ENCODE data around the gene LOXHD1.

LOXHD1 gene

GRCh38 chr18:46700066-46700824, 43.2 kb upstream of the LOXHD1 start:
- H3K4me3 ChIP-seq (ENCODE audit: low read depth, low read length) = no peak overlapping the region
- TF ChIP-seq MYC (IDR thresholded peaks at IDR 0.05; ENCODE audit: low read depth, low read length) (no peak), CTCF (IDR thresholded peaks at IDR 0.05; ENCODE audit: low read depth, low read length) (no peak), MAX (IDR thresholded peaks at IDR 0.05; ENCODE audit: low read depth, low read length) (no peak), POLR2A (IDR thresholded peaks at IDR 0.05; ENCODE audit: extremely low read depth, insufficient read length) (no peak)
- no peak for DNase-seq (ENCODE audit: low read depth)

DNA sequence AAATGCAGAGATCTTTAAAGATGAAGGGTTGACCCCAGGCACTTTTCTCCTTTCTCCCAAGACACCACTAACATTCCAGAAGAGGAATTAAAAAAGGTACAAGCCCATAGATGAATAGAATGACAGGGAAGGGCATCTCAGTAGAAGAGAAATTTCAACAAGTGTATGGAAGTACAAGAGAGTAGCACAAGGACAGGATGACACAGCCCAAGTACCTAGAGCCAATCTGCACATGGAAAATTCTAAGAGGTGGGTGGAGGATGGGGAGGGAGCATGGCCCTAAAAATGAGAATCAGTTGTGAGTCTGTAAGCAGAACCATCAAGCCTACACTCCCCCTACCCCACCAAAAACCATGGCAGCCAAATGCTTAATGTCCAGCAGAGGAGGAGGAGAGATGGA, 39.7 kb upstream of the LOXHD1 start:
- DNase-seq (ENCODE audit: low read depth) = no peak
- H3K4me3 ChIP-seq (ENCODE audit: low read depth, low read length) = no peak overlapping the region
- TF ChIP-seq MAX (IDR thresholded peaks at IDR 0.05; ENCODE audit: low read depth, low read length) (no peak), MYC (IDR thresholded peaks at IDR 0.05; ENCODE audit: low read depth, low read length) (no peak), CTCF (IDR thresholded peaks at IDR 0.05; ENCODE audit: low read depth, low read length) (no peak), POLR2A (IDR thresholded peaks at IDR 0.05; ENCODE audit: extremely low read depth, insufficient read length) (no peak)

DNA sequence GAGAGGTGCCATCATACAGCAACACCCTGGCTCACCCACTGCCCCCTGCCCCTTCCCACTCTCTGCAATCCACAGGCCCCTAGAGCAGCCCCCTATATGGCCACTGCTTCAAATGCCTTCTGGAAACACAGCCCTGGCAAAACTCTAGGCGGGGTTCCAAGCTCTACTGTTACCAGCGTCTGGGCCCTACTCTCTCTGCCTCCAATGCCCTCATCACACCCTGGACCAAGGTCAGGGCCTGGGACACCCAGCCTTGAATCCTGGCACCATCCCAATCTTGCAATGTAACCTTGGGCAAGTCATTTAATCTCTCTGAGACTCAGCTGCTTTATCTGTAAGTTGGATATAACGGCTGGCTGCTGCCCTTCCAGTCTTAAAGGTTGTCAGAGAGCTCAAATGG, 39.2 kb upstream of the LOXHD1 start:
- TF ChIP-seq MAX (IDR thresholded peaks at IDR 0.05; ENCODE audit: low read depth, low read length) = no peak
- TF ChIP-seq POLR2A (IDR thresholded peaks at IDR 0.05; ENCODE audit: extremely low read depth, insufficient read length) = no peak
- no peak for TF ChIP-seq CTCF (IDR thresholded peaks at IDR 0.05; ENCODE audit: low read depth, low read length)
- TF ChIP-seq MYC (IDR thresholded peaks at IDR 0.05; ENCODE audit: low read depth, low read length) = no peak
- H3K4me3 ChIP-seq (ENCODE audit: low read depth, low read length) = no peak overlapping the region
- DNase-seq (ENCODE audit: low read depth) = no peak

GRCh38 chr18:46693996-46694395, 37.0 kb upstream of the LOXHD1 start:
- TF ChIP-seq CTCF (IDR thresholded peaks at IDR 0.05; ENCODE audit: low read depth, low read length) (no peak), POLR2A (IDR thresholded peaks at IDR 0.05; ENCODE audit: extremely low read depth, insufficient read length) (no peak), MYC (IDR thresholded peaks at IDR 0.05; ENCODE audit: low read depth, low read length) (no peak), MAX (IDR thresholded peaks at IDR 0.05; ENCODE audit: low read depth, low read length) (no peak)
- no peak overlapping the region for H3K4me3 ChIP-seq (ENCODE audit: low read depth, low read length)
- no peak for DNase-seq (ENCODE audit: low read depth)

- no peak overlapping the region for H3K4me3 ChIP-seq (ENCODE audit: low read depth, low read length)
- TF ChIP-seq MYC (IDR thresholded peaks at IDR 0.05; ENCODE audit: low read depth, low read length) (no peak), CTCF (IDR thresholded peaks at IDR 0.05; ENCODE audit: low read depth, low read length) (no peak), POLR2A (IDR thresholded peaks at IDR 0.05; ENCODE audit: extremely low read depth, insufficient read length) (no peak), MAX (IDR thresholded peaks at IDR 0.05; ENCODE audit: low read depth, low read length) (no peak)
- no peak for DNase-seq (ENCODE audit: low read depth)
Observed at GRCh38 chr18:46688853-46689525, 32.0 kb upstream of the LOXHD1 start.
